ENCODE measurements around the gene MTRFR.
A peak's percentile ranks its signal among the peaks of the same experiment; 100 is the strongest.

GRCh38 chr12:123232807-123233504 is at the start of gene MTRFR, which contains the start of gene MPHOSPH9:
- peak; percentile 93 to 96 for TF ChIP-seq POLR2A (IDR thresholded peaks at IDR 0.05)
- peak in 1 of 6 experiments; percentile 19 for TF ChIP-seq CTCF (IDR thresholded peaks at IDR 0.05)

Measured in adrenal gland (tissue), 5 donors.